ENCODE data around the gene SLC6A19.

SLC6A19 gene

GRCh38 chr5:1230551-1230950 lies 29.2 kb downstream of the SLC6A19 start:
- H3K9me3 ChIP-seq (ENCODE audit: insufficient read depth, low read depth, low read length), result peaks cover 4% of the 10 kb centered on the region
- no peaks in the 10 kb centered on the region for H3K27me3 ChIP-seq (ENCODE audit: insufficient read depth, low read length)
- H3K27ac ChIP-seq (ENCODE audit: low read depth, low read length), result no peak overlapping the region
- H3K4me1 ChIP-seq (ENCODE audit: insufficient read depth, low read length), result no peaks in the 10 kb centered on the region
- H3K9ac ChIP-seq (ENCODE audit: low read depth, low read length), result no peak overlapping the region
- WGBS, result 94% methylated on average over 17 of the region's 17 CpGs
- H3K36me3 ChIP-seq (ENCODE audit: insufficient read depth, low read length), result no peaks in the 10 kb centered on the region
- H3K4me3 ChIP-seq (ENCODE audit: low read length), result no peak overlapping the region

GRCh38 chr5:1231354-1231905 lies 30.0 kb downstream of the SLC6A19 start:
- Histone ChIP-seq H3K9ac (ENCODE audit: low read depth, low read length) (no peak overlapping the region), H3K9me3 (ENCODE audit: insufficient read depth, low read depth, low read length) (peaks cover 9% of the 10 kb centered on the region), H3K27ac (ENCODE audit: low read depth, low read length) (no peak overlapping the region), H3K36me3 (ENCODE audit: insufficient read depth, low read length) (no peaks in the 10 kb centered on the region), H3K4me3 (ENCODE audit: low read length) (no peak overlapping the region), H3K4me1 (ENCODE audit: insufficient read depth, low read length) (no peaks in the 10 kb centered on the region), H3K27me3 (ENCODE audit: insufficient read depth, low read length) (no peaks in the 10 kb centered on the region)
- 89% methylated on average over 13 of the region's 13 CpGs for WGBS

GRCh38 chr5:1232780-1233179 lies 31.4 kb downstream of the SLC6A19 start:
- Histone ChIP-seq H3K4me1 (ENCODE audit: insufficient read depth, low read length) (no peaks in the 10 kb centered on the region), H3K9ac (ENCODE audit: low read depth, low read length) (no peak overlapping the region), H3K36me3 (ENCODE audit: insufficient read depth, low read length) (no peaks in the 10 kb centered on the region), H3K9me3 (ENCODE audit: insufficient read depth, low read depth, low read length) (peaks cover 10% of the 10 kb centered on the region), H3K27me3 (ENCODE audit: insufficient read depth, low read length) (no peaks in the 10 kb centered on the region), H3K27ac (ENCODE audit: low read depth, low read length) (no peak overlapping the region), H3K4me3 (ENCODE audit: low read length) (no peak overlapping the region)
- WGBS, result 95% methylated on average over 25 of the region's 25 CpGs

- Histone ChIP-seq H3K4me1 (ENCODE audit: insufficient read depth, low read length) (no peaks in the 10 kb centered on the region), H3K9ac (ENCODE audit: low read depth, low read length) (no peak overlapping the region), H3K27me3 (ENCODE audit: insufficient read depth, low read length) (no peaks in the 10 kb centered on the region), H3K9me3 (ENCODE audit: insufficient read depth, low read depth, low read length) (peaks cover 10% of the 10 kb centered on the region), H3K36me3 (ENCODE audit: insufficient read depth, low read length) (no peaks in the 10 kb centered on the region), H3K27ac (ENCODE audit: low read depth, low read length) (no peak overlapping the region), H3K4me3 (ENCODE audit: low read length) (no peak overlapping the region)
- 83% methylated on average over 8 of the region's 8 CpGs for WGBS
Measured at GRCh38 chr5:1235379-1235778, 34.0 kb downstream of the SLC6A19 start.

GRCh38 chr5:1235838-1236237 lies 34.4 kb downstream of the SLC6A19 start:
- peaks cover 10% of the 10 kb centered on the region for H3K9me3 ChIP-seq (ENCODE audit: insufficient read depth, low read depth, low read length)
- H3K27me3 ChIP-seq (ENCODE audit: insufficient read depth, low read length), result no peaks in the 10 kb centered on the region
- H3K27ac ChIP-seq (ENCODE audit: low read depth, low read length), result no peak overlapping the region
- H3K4me3 ChIP-seq (ENCODE audit: low read length), result no peak overlapping the region
- WGBS, result no CpG with 5 or more reads among the region's 1 CpG
- no peak overlapping the region for H3K9ac ChIP-seq (ENCODE audit: low read depth, low read length)
- H3K36me3 ChIP-seq (ENCODE audit: insufficient read depth, low read length), result no peaks in the 10 kb centered on the region
- H3K4me1 ChIP-seq (ENCODE audit: insufficient read depth, low read length), result no peaks in the 10 kb centered on the region

GRCh38 chr5:1239505-1240251 lies 38.3 kb downstream of the SLC6A19 start:
- H3K9me3 ChIP-seq (ENCODE audit: insufficient read depth, low read depth, low read length), result peaks cover 10% of the 10 kb centered on the region
- H3K4me1 ChIP-seq (ENCODE audit: insufficient read depth, low read length), result no peaks in the 10 kb centered on the region
- no peak overlapping the region for H3K4me3 ChIP-seq (ENCODE audit: low read length)
- H3K27ac ChIP-seq (ENCODE audit: low read depth, low read length), result no peak overlapping the region
- H3K36me3 ChIP-seq (ENCODE audit: insufficient read depth, low read length), result no peaks in the 10 kb centered on the region
- H3K27me3 ChIP-seq (ENCODE audit: insufficient read depth, low read length), result no peaks in the 10 kb centered on the region
- no peak overlapping the region for H3K9ac ChIP-seq (ENCODE audit: low read depth, low read length)
- WGBS, result 93% methylated on average over 22 of the region's 22 CpGs

- Histone ChIP-seq H3K36me3 (ENCODE audit: insufficient read depth, low read length) (no peaks in the 10 kb centered on the region), H3K4me3 (ENCODE audit: low read length) (no peak overlapping the region), H3K9me3 (ENCODE audit: insufficient read depth, low read depth, low read length) (peaks cover 4% of the 10 kb centered on the region), H3K27ac (ENCODE audit: low read depth, low read length) (no peak overlapping the region), H3K27me3 (ENCODE audit: insufficient read depth, low read length) (no peaks in the 10 kb centered on the region), H3K4me1 (ENCODE audit: insufficient read depth, low read length) (no peaks in the 10 kb centered on the region), H3K9ac (ENCODE audit: low read depth, low read length) (no peak overlapping the region)
- 92% methylated on average over 28 of the region's 29 CpGs for WGBS
Measured at GRCh38 chr5:1240496-1241260, 39.3 kb downstream of the SLC6A19 start.

GRCh38 chr5:1241509-1242080 lies 40.2 kb downstream of the SLC6A19 start:
- WGBS, result 91% methylated on average over 22 of the region's 22 CpGs
- no peaks in the 10 kb centered on the region for H3K4me1 ChIP-seq (ENCODE audit: insufficient read depth, low read length)
- no peak overlapping the region for H3K9ac ChIP-seq (ENCODE audit: low read depth, low read length)

GRCh38 chr5:1242733-1243486 lies 41.5 kb downstream of the SLC6A19 start:
- Histone ChIP-seq H3K36me3 (ENCODE audit: insufficient read depth, low read length) (no peaks in the 10 kb centered on the region), H3K4me1 (ENCODE audit: insufficient read depth, low read length) (no peaks in the 10 kb centered on the region), H3K27ac (ENCODE audit: low read depth, low read length) (no peak overlapping the region), H3K4me3 (ENCODE audit: low read length) (no peak overlapping the region), H3K9ac (ENCODE audit: low read depth, low read length) (no peak overlapping the region), H3K27me3 (ENCODE audit: insufficient read depth, low read length) (no peaks in the 10 kb centered on the region), H3K9me3 (ENCODE audit: insufficient read depth, low read depth, low read length) (no peaks in the 10 kb centered on the region)
- 92% methylated on average over 14 of the region's 14 CpGs for WGBS

More at GRCh38 chr5:1241509-1242080, 40.2 kb downstream of the SLC6A19 start:
- H3K4me3 ChIP-seq (ENCODE audit: low read length), result no peak overlapping the region
- H3K9me3 ChIP-seq (ENCODE audit: insufficient read depth, low read depth, low read length), result no peaks in the 10 kb centered on the region
- no peaks in the 10 kb centered on the region for H3K27me3 ChIP-seq (ENCODE audit: insufficient read depth, low read length)
- H3K27ac ChIP-seq (ENCODE audit: low read depth, low read length), result no peak overlapping the region
- H3K36me3 ChIP-seq (ENCODE audit: insufficient read depth, low read length), result no peaks in the 10 kb centered on the region

GRCh38 chr5:1243487-1244130 lies 42.2 kb downstream of the SLC6A19 start:
- H3K27me3 ChIP-seq (ENCODE audit: insufficient read depth, low read length), result no peaks in the 10 kb centered on the region
- H3K27ac ChIP-seq (ENCODE audit: low read depth, low read length), result no peak overlapping the region
- H3K9ac ChIP-seq (ENCODE audit: low read depth, low read length), result no peak overlapping the region
- no peak overlapping the region for H3K4me3 ChIP-seq (ENCODE audit: low read length)
- no peaks in the 10 kb centered on the region for H3K4me1 ChIP-seq (ENCODE audit: insufficient read depth, low read length)
- 76% methylated on average over 32 of the region's 33 CpGs for WGBS
- H3K9me3 ChIP-seq (ENCODE audit: insufficient read depth, low read depth, low read length), result no peaks in the 10 kb centered on the region
- H3K36me3 ChIP-seq (ENCODE audit: insufficient read depth, low read length), result no peaks in the 10 kb centered on the region

All from HUES64 (cell line).